Progenitor cell of endocrine pancreas (in vitro differentiated cells): ENCODE data around the gene SHQ1. TPM values are rescaled to one million over a fixed set of nuclear protein-coding genes. Genes with fewer than 3 reads are reported as not detected.

Source experiments
- DNase-seq: peaks from one replicate; pipeline ENCODE4 v3.0.0; 2021; ENCODE audit warnings: low spot score; ENCODE audit not compliant: unreplicated experiment
- H3K27ac Mint-ChIP-seq: 2 replicates; pipeline ENCODE4 v1.8.0; 2021; ENCODE audit warnings: mild to moderate bottlenecking, moderate library complexity, mixed read lengths
- H3K27me3 Mint-ChIP-seq: 2 replicates; pipeline ENCODE4 v1.8.0; 2021; ENCODE audit warnings: mixed read lengths
- H3K36me3 Mint-ChIP-seq: 2 replicates; pipeline ENCODE4 v1.8.0; 2022; ENCODE audit warnings: mixed read lengths; ENCODE audit not compliant: insufficient read depth
- H3K4me1 Mint-ChIP-seq: 2 replicates; pipeline ENCODE4 v1.8.0; 2021; ENCODE audit warnings: low read depth, mixed read lengths
- H3K4me3 Mint-ChIP-seq: 2 replicates; pipeline ENCODE4 v1.8.0; 2021; ENCODE audit warnings: low read depth, mild to moderate bottlenecking, moderate library complexity, mixed read lengths
- H3K9me3 Mint-ChIP-seq: 2 replicates; pipeline ENCODE4 v1.8.0; 2021; ENCODE audit warnings: low read depth, mixed read lengths
- CTCF ChIP-seq: fragments of 200-600 bp; sonication (generic); IDR thresholded peaks from one replicate; pipeline ENCODE4 v1.5.0; 2021; ENCODE audit warnings: antibody characterized with exemption, mild to moderate bottlenecking; ENCODE audit not compliant: unreplicated experiment
- total RNA-seq: library from RNA; stranded (reverse); gene quantifications from 2 replicates; pipeline ENCODE4 v1.2.1, GENCODE V29; 2021

Gene SHQ1
- total RNA-seq, 1 donor from 2014 or later, result 19.4 TPM

DNA sequence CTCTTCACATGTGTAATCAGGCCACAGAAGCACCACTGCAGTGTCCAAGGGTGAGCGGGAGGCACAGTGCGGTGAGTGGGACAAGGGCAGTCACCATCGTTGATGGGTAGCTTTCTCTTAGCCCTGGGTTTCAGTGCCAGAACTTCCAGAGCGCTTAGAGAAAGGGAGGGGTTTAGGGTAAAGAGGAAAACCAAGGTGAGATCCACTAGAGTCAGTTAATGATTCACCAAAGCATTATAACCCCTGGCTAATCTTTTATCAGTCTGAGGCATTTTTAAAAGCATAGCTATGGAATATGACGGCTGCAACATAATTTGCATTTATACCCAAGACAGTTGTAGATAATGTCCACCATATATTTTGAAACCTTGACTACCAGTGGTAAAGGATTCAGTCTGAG, 94.8 kb downstream of the SHQ1 start:
- no peaks in the 10 kb centered on the region for H3K27me3 Mint-ChIP-seq
- H3K27ac Mint-ChIP-seq, result no peak overlapping the region
- H3K9me3 Mint-ChIP-seq, result no peaks in the 10 kb centered on the region
- peaks cover 11% of the 10 kb centered on the region for H3K4me1 Mint-ChIP-seq
- no peak for TF ChIP-seq CTCF
- peaks cover 3% of the 10 kb centered on the region for H3K36me3 Mint-ChIP-seq
- no peak overlapping the region for H3K4me3 Mint-ChIP-seq
- DNase-seq, result no peak

- Mint-ChIP-seq H3K4me3 (no peak overlapping the region), H3K9me3 (no peaks in the 10 kb centered on the region), H3K4me1 (peaks cover 32% of the 10 kb centered on the region), H3K27ac (peak overlapping the region; percentile 45), H3K36me3 (peaks cover 3% of the 10 kb centered on the region), H3K27me3 (no peaks in the 10 kb centered on the region)
- no peak for TF ChIP-seq CTCF
- no peak for DNase-seq
These were observed 97.8 kb downstream of the SHQ1 start for GRCh38 chr3:72750405-72750965.

- H3K27ac Mint-ChIP-seq, result no peak overlapping the region
- no peak for TF ChIP-seq CTCF
- H3K4me1 Mint-ChIP-seq, result peaks cover 46% of the 10 kb centered on the region
- no peaks in the 10 kb centered on the region for H3K9me3 Mint-ChIP-seq
- no peak for DNase-seq
- H3K4me3 Mint-ChIP-seq, result no peak overlapping the region
- no peaks in the 10 kb centered on the region for H3K27me3 Mint-ChIP-seq
- peaks cover 3% of the 10 kb centered on the region for H3K36me3 Mint-ChIP-seq
These were observed 99.6 kb downstream of the SHQ1 start for GRCh38 chr3:72748659-72749058.

DNA sequence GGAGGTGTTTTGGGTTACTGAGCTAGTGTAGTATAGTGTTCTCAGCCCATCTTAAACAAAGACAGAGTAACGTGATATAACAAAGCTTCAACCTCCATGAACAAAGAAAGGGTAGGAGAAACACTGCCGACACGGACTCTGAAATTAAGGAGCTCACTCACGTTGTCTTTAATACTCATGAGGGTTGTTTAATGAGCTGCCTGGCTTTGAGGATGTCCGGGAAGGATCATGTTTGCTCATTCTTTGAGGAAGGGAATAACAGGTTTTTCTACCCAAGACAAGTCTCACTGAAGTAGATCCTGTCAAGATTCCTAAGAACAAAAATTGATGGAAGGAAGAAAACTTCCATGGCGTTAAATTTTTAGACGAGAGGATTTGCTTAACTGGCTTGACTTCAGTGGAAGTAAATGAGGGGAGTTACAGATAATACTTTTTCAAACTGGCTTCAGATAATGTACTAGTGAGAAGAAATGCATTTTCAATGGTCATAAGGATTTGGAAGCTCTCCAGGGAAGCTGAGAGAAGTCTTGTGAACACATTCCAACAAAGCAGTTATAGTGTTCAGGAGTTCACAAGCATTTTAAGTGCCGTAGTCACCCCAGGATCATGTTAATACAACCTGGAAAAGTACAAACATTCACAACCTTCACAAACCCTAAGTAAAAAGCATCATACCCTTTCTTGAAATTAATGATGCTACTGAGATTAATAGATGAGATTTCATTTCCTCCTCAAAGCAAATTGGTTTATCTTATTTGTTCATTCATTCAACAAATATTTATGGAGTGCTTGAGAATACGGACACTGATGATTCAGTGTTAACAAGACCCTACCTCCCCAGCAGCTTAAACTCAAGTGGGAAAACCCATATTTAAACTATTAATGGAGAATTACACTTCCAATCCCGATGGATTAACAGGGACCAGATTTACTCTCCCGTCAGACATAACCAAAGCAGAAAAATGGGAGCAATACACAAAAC, 101.5 kb downstream of the SHQ1 start:
- Mint-ChIP-seq H3K27ac (peak overlapping the region; percentile 90), H3K36me3 (no peaks in the 10 kb centered on the region), H3K27me3 (no peaks in the 10 kb centered on the region), H3K4me3 (peak overlapping the region; percentile 33), H3K9me3 (no peaks in the 10 kb centered on the region), H3K4me1 (peaks cover 49% of the 10 kb centered on the region)
- no peak for TF ChIP-seq CTCF
- no peak for DNase-seq

GRCh38 chr3:72745146-72745999, 102.9 kb downstream of the SHQ1 start:
- TF ChIP-seq CTCF, result no peak
- no peaks in the 10 kb centered on the region for H3K9me3 Mint-ChIP-seq
- peaks cover 49% of the 10 kb centered on the region for H3K4me1 Mint-ChIP-seq
- peak overlapping the region; percentile 22 for H3K4me3 Mint-ChIP-seq
- H3K27me3 Mint-ChIP-seq, result peaks cover 3% of the 10 kb centered on the region
- no peaks in the 10 kb centered on the region for H3K36me3 Mint-ChIP-seq
- H3K27ac Mint-ChIP-seq, result peak overlapping the region; percentile 90
- DNase-seq, result no peak
